Neural cell (in vitro differentiated cells): ENCODE results near the gene SEC61G. TPM values are rescaled to one million over a fixed set of nuclear protein-coding genes. Genes with fewer than 3 reads are reported as not detected.

Source experiments
- H2AFZ ChIP-seq: fragments of 200-600, 300-800 bp; sonication (generic), shearing (Covaris generic); 2 replicates; pipeline ENCODE4 v1.6.0; 2014; ENCODE audit warnings: low read depth, mild to moderate bottlenecking, antibody characterized with exemption, low read length, moderate library complexity
- H3F3A ChIP-seq: fragments of 200-600 bp; shearing (Covaris generic); 2 replicates; pipeline ENCODE4 v1.6.1; 2016; ENCODE audit warnings: mild to moderate bottlenecking, moderate library complexity, mixed read lengths, antibody characterized with exemption, low read length; ENCODE audit not compliant: insufficient read depth, poor library complexity, severe bottlenecking
- H3K27ac ChIP-seq: fragments of 200-600, 300-800 bp; sonication (generic), shearing (Covaris generic); 2 replicates; pipeline ENCODE4 v1.5.1; 2014; ENCODE audit warnings: mild to moderate bottlenecking, low read length, moderate library complexity
- H3K27me3 ChIP-seq: fragments of 300-800, 200-600 bp; sonication (generic), shearing (Covaris generic); 2 replicates; pipeline ENCODE4 v1.6.0; 2014; ENCODE audit warnings: mild to moderate bottlenecking, low read depth, low read length, moderate library complexity; ENCODE audit not compliant: insufficient read depth
- H3K36me3 ChIP-seq: fragments of 300-800, 200-600 bp; sonication (generic), shearing (Covaris generic); 2 replicates; pipeline ENCODE4 v1.5.1; 2014; ENCODE audit warnings: mild to moderate bottlenecking, antibody characterized with exemption, low read length, moderate library complexity; ENCODE audit not compliant: insufficient read depth
- H3K4me2 ChIP-seq: fragments of 300-800, 200-600 bp; sonication (generic), shearing (Covaris generic); 2 replicates; pipeline ENCODE4 v1.6.0; 2014; ENCODE audit warnings: mild to moderate bottlenecking, low read length
- H3K4me3 ChIP-seq: fragments of 300-800, 200-600 bp; sonication (generic), shearing (Covaris generic); 2 replicates; pipeline ENCODE4 v1.5.1; 2014; ENCODE audit warnings: mild to moderate bottlenecking, low read length, moderate library complexity
- H3K79me2 ChIP-seq: fragments of 200-600 bp; shearing (Covaris generic); replicated peaks from 2 replicates; pipeline ENCODE4 v1.6.0; 2014; ENCODE audit warnings: mild to moderate bottlenecking, low read length, moderate library complexity; ENCODE audit not compliant: insufficient read depth
- H3K9ac ChIP-seq: fragments of 300-800, 200-600 bp; sonication (generic), shearing (Covaris generic); 2 replicates; pipeline ENCODE4 v1.6.1; 2016; ENCODE audit warnings: mild to moderate bottlenecking, low read length, mixed read lengths
- H3K9me2 ChIP-seq: fragments of 200-600 bp; shearing (Covaris generic); 2 replicates; pipeline ENCODE4 v1.6.1; 2016; ENCODE audit warnings: mild to moderate bottlenecking, low read length, mixed read lengths; ENCODE audit not compliant: insufficient read depth
- H3K9me3 ChIP-seq: fragments of 200-600, 300-800 bp; sonication (generic), shearing (Covaris generic); 2 replicates; pipeline ENCODE4 v1.6.1; 2016; ENCODE audit warnings: mild to moderate bottlenecking, mixed run types, low read length, moderate library complexity, mixed read lengths
- H4K20me1 ChIP-seq: fragments of 200-600 bp; shearing (Covaris generic); 2 replicates; pipeline ENCODE4 v1.6.1; 2016; ENCODE audit warnings: mild to moderate bottlenecking, mixed run types; ENCODE audit not compliant: insufficient read depth
- CTCF ChIP-seq: fragments of 450-650 bp; IDR thresholded peaks from 2 replicates; pipeline ENCODE4 v1.5.1; 2014; ENCODE audit warnings: antibody characterized with exemption, mild to moderate bottlenecking, moderate library complexity; ENCODE audit not compliant: poor library complexity, severe bottlenecking
- EP300 ChIP-seq: fragments of 450-650 bp; conservative IDR thresholded peaks from 2 replicates; pipeline ENCODE4 v1.6.1; 2014; ENCODE audit warnings: antibody characterized with exemption, mild to moderate bottlenecking, moderate library complexity; ENCODE audit not compliant: poor library complexity, severe bottlenecking
- EZH2 ChIP-seq: fragments of 200-600, 300-800 bp; shearing (Covaris generic), sonication (generic); IDR thresholded peaks from 2 replicates; pipeline ENCODE4 v1.6.1; 2014; ENCODE audit warnings: antibody characterized with exemption, low read length, borderline replicate concordance, mild to moderate bottlenecking; ENCODE audit not compliant: insufficient read depth, poor library complexity, severe bottlenecking
- MXI1 ChIP-seq: fragments of 450-650 bp; conservative IDR thresholded peaks from 2 replicates; pipeline ENCODE4 v1.6.1; 2014; ENCODE audit warnings: antibody characterized with exemption, mild to moderate bottlenecking; ENCODE audit not compliant: poor library complexity, severe bottlenecking
- POLR2AphosphoS5 ChIP-seq: IDR thresholded peaks from 2 replicates; pipeline ENCODE4 v1.6.1; 2012
- RAD21 ChIP-seq: fragments of 450-650 bp; conservative IDR thresholded peaks from 2 replicates; pipeline ENCODE4 v1.6.1; 2014; ENCODE audit warnings: antibody characterized with exemption, mild to moderate bottlenecking, moderate library complexity
- REST ChIP-seq: IDR thresholded peaks from 2 replicates; pipeline ENCODE4 v1.6.1; 2012; ENCODE audit warnings: borderline replicate concordance
- SMC3 ChIP-seq: fragments of 450-650 bp; conservative IDR thresholded peaks from 2 replicates; pipeline ENCODE4 v1.6.1; 2014; ENCODE audit warnings: antibody characterized with exemption, mild to moderate bottlenecking, moderate library complexity; ENCODE audit not compliant: poor library complexity
- TAF1 ChIP-seq: IDR thresholded peaks from 2 replicates; pipeline ENCODE4 v1.6.1; 2012; ENCODE audit warnings: low read depth
- polyA plus RNA-seq: library from polyadenylated mRNA; depleted of rRNA; stranded (reverse); fragments of >200 nt; gene quantifications from 2 replicates; pipeline ENCODE4 v1.2.3, GENCODE V29; 2014

The SEC61G gene
- polyA plus RNA-seq, 1 donor from 2014 or later = 2,117 TPM

DNA sequence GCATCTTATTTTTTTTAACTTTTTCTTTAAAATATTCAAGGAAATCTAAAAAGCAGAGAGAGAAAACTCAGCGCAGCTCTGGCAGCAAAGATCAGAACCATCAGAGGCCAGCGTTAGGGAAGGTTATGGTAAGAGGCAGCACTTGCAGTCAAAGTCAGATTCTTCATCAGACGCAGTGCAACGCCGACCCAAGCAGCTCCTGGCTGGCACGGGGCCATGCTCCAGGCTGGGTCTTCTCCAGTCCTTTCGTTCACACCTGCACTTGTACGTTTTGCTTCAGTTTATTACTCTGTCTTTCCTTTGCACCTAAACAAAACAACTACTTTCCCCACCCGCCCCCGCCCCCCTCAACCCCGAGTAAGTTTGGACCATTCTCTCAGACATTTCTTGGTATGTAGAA lies 43.1 kb upstream of the SEC61G start:
- no peaks in the 10 kb centered on the region for H3K9me2 ChIP-seq
- H3F3A ChIP-seq = no peaks in the 10 kb centered on the region
- H3K36me3 ChIP-seq = no peaks in the 10 kb centered on the region
- no peak overlapping the region for H3K4me3 ChIP-seq
- H2AFZ ChIP-seq = no peak overlapping the region
- H3K27ac ChIP-seq = no peak overlapping the region
- no peak overlapping the region for H3K4me2 ChIP-seq
- H3K79me2 ChIP-seq = no peaks in the 10 kb centered on the region
- H3K9me3 ChIP-seq = no peaks in the 10 kb centered on the region
- H3K9ac ChIP-seq = no peak overlapping the region
- no peak for TF ChIP-seq POLR2AphosphoS5
- TF ChIP-seq EZH2 = no peak
- no peak for TF ChIP-seq RAD21
- TF ChIP-seq SMC3 = no peak
- TF ChIP-seq MXI1 = no peak
- TF ChIP-seq REST = no peak
- TF ChIP-seq EP300 = no peak
- no peak for TF ChIP-seq TAF1
- TF ChIP-seq CTCF = no peak
- H3K27me3 ChIP-seq = no peaks in the 10 kb centered on the region
- no peaks in the 10 kb centered on the region for H4K20me1 ChIP-seq

DNA sequence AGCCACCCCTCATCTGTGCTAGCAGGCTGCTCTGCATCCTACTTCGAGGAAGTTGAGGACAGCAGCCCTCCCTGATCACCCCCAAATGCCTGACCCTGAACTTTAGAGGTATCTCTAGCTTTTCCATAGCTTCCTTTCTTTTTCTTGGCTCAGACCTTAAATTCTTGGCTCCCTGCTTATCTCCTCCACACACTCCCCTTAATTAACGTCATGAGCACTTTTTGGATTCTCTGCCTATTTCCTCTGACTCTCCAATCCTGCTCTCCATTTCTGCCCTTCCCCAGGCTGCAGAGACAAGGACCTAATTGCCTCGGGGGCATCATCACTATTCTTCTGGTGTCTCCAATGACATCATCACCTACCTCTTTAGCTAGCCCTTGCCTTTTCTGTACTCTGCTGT lies 40.8 kb upstream of the SEC61G start:
- Histone ChIP-seq H3K4me2 (no peak overlapping the region), H2AFZ (no peak overlapping the region), H3K27me3 (no peaks in the 10 kb centered on the region), H3K9me3 (no peaks in the 10 kb centered on the region), H3K4me3 (no peak overlapping the region), H3K9ac (no peak overlapping the region), H4K20me1 (no peaks in the 10 kb centered on the region), H3K27ac (no peak overlapping the region), H3F3A (no peaks in the 10 kb centered on the region), H3K36me3 (no peaks in the 10 kb centered on the region), H3K79me2 (no peaks in the 10 kb centered on the region), H3K9me2 (no peaks in the 10 kb centered on the region)
- TF ChIP-seq REST (no peak), POLR2AphosphoS5 (no peak), EP300 (no peak), EZH2 (no peak), RAD21 (no peak), CTCF (no peak), TAF1 (no peak), SMC3 (no peak), MXI1 (no peak)
